Measurements from ENCODE around the gene VCP.

- TF ChIP-seq POLR2A (IDR thresholded peaks at IDR 0.05; ENCODE audit: extremely low read depth, insufficient read length) = peak; percentile 98
- peak; percentile 6 for TF ChIP-seq CTCF (IDR thresholded peaks at IDR 0.05; ENCODE audit: low read depth, low read length)
- peak; percentile 63 for TF ChIP-seq MAX (IDR thresholded peaks at IDR 0.05; ENCODE audit: low read depth, low read length)
- peak; percentile 44 for TF ChIP-seq MYC (IDR thresholded peaks at IDR 0.05; ENCODE audit: low read depth, low read length)
Measured at GRCh38 chr9:35072461-35073278, at the start of gene VCP.

Measured in NB4 (cell line).